ENCODE measurements around the gene TSTD2.

The TSTD2 gene

DNA sequence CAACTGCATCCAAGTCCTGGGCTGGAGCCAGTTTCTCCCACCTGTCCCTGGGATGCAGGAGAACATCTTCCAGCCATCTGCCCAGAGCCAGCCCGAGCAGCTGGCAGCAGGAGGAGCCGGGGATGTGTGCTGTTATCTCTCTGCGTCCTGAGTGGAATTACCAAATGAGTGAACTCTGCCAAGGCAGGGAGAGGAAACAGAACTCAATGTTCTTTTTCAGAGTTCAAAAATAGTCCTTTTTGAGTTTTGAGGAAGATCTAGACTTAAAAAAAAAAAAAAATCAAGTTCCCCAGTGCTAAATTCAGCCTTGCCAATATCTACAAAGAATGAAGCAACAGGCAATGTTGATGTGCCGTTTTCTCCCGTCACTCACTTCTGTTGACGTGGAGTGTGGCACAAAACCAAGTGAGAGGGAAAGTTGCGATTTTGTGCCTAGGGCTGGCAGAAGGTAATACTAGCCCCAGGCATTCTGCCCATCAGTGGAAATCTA, 75.5 kb downstream of the TSTD2 start:
- H3K27ac ChIP-seq = no peak overlapping the region
- H3K9me3 ChIP-seq (ENCODE audit: severe bottlenecking) = no peaks in the 10 kb centered on the region
- H3K4me3 ChIP-seq (ENCODE audit: low read depth, low read length) = no peak overlapping the region
- no peaks in the 10 kb centered on the region for H3K36me3 ChIP-seq
- DNase-seq = no peak
- H3K27me3 ChIP-seq (ENCODE audit: insufficient read depth, low read depth, severe bottlenecking) = no peaks in the 10 kb centered on the region
- TF ChIP-seq, protein P1, sequence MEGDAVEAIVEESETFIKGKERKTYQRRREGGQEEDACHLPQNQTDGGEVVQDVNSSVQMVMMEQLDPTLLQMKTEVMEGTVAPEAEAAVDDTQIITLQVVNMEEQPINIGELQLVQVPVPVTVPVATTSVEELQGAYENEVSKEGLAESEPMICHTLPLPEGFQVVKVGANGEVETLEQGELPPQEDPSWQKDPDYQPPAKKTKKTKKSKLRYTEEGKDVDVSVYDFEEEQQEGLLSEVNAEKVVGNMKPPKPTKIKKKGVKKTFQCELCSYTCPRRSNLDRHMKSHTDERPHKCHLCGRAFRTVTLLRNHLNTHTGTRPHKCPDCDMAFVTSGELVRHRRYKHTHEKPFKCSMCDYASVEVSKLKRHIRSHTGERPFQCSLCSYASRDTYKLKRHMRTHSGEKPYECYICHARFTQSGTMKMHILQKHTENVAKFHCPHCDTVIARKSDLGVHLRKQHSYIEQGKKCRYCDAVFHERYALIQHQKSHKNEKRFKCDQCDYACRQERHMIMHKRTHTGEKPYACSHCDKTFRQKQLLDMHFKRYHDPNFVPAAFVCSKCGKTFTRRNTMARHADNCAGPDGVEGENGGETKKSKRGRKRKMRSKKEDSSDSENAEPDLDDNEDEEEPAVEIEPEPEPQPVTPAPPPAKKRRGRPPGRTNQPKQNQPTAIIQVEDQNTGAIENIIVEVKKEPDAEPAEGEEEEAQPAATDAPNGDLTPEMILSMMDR (IDR thresholded peaks at IDR 0.05; ENCODE audit: low read depth, low read length) = no peak

GRCh38 chr9:97556721-97557605, 76.2 kb downstream of the TSTD2 start:
- TF ChIP-seq, protein P1 (IDR thresholded peaks at IDR 0.05; ENCODE audit: low read depth, low read length) = no peak
- no peak for DNase-seq
- Histone ChIP-seq H3K27me3 (ENCODE audit: insufficient read depth, low read depth, severe bottlenecking) (no peaks in the 10 kb centered on the region), H3K4me3 (ENCODE audit: low read depth, low read length) (no peak overlapping the region), H3K9me3 (ENCODE audit: severe bottlenecking) (no peaks in the 10 kb centered on the region), H3K36me3 (no peaks in the 10 kb centered on the region), H3K27ac (no peak overlapping the region)

- TF ChIP-seq, protein P1 (IDR thresholded peaks at IDR 0.05; ENCODE audit: low read depth, low read length) = no peak
- H3K4me3 ChIP-seq (ENCODE audit: low read depth, low read length) = no peak overlapping the region
- no peaks in the 10 kb centered on the region for H3K27me3 ChIP-seq (ENCODE audit: insufficient read depth, low read depth, severe bottlenecking)
- H3K9me3 ChIP-seq (ENCODE audit: severe bottlenecking) = no peaks in the 10 kb centered on the region
- H3K27ac ChIP-seq = no peak overlapping the region
- DNase-seq = no peak
- no peaks in the 10 kb centered on the region for H3K36me3 ChIP-seq
These were observed 77.0 kb downstream of the TSTD2 start for GRCh38 chr9:97556036-97556720.

DNA sequence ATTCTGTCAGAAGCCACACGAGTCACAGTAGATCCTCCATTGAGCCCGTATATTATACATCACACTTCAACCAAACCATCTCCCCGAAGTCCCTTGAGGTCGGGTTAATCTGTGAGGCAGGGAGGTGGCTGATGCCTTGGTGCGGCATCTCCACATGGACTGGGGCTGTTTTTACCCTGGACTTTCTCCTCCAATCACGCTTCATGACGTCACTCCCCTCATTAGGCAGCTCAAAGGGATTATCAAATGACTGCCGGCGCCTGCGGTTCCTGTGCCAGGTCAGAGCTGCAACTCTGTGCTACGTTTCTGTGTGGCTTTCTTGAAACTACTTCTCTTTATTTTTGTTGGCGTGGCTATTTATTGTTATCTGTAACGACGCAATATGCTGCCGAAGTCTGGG, 78.0 kb downstream of the TSTD2 start:
- Histone ChIP-seq H3K27ac (no peak overlapping the region), H3K27me3 (ENCODE audit: insufficient read depth, low read depth, severe bottlenecking) (no peaks in the 10 kb centered on the region), H3K9me3 (ENCODE audit: severe bottlenecking) (no peaks in the 10 kb centered on the region), H3K36me3 (no peaks in the 10 kb centered on the region), H3K4me3 (ENCODE audit: low read depth, low read length) (no peak overlapping the region)
- TF ChIP-seq, protein P1 (IDR thresholded peaks at IDR 0.05; ENCODE audit: low read depth, low read length) = no peak
- DNase-seq = peak; percentile 70

- DNase-seq = no peak
- TF ChIP-seq, protein P1 (IDR thresholded peaks at IDR 0.05; ENCODE audit: low read depth, low read length) = no peak
- Histone ChIP-seq H3K4me3 (ENCODE audit: low read depth, low read length) (no peak overlapping the region), H3K27me3 (ENCODE audit: insufficient read depth, low read depth, severe bottlenecking) (no peaks in the 10 kb centered on the region), H3K27ac (no peak overlapping the region), H3K9me3 (ENCODE audit: severe bottlenecking) (no peaks in the 10 kb centered on the region), H3K36me3 (no peaks in the 10 kb centered on the region)
These were observed 78.5 kb downstream of the TSTD2 start for GRCh38 chr9:97554566-97555075.
